GM18526 (cell line): ENCODE results near the gene TRIM17.

Experiments used
- POLR2A ChIP-seq: IDR thresholded peaks from 3 replicates; pipeline ENCODE4 v1.6.1; 2011; ENCODE audit not compliant: insufficient read length; ENCODE audit errors: extremely low read depth

Gene TRIM17

GRCh38 chr1:228430243-228430642, 13.6 kb upstream of the TRIM17 start:
- no peak for TF ChIP-seq POLR2A

- no peak for TF ChIP-seq POLR2A
Observed at GRCh38 chr1:228429698-228430097, 13.0 kb upstream of the TRIM17 start.

GRCh38 chr1:228429007-228429406, 12.3 kb upstream of the TRIM17 start:
- no peak for TF ChIP-seq POLR2A

GRCh38 chr1:228428412-228428811, 11.8 kb upstream of the TRIM17 start:
- TF ChIP-seq POLR2A = no peak

- no peak for TF ChIP-seq POLR2A
Observed at GRCh38 chr1:228426518-228427175, 10.0 kb upstream of the TRIM17 start.

GRCh38 chr1:228424685-228425660, 8.3 kb upstream of the TRIM17 start:
- TF ChIP-seq POLR2A = no peak

GRCh38 chr1:228423404-228424053, 6.9 kb upstream of the TRIM17 start:
- no peak for TF ChIP-seq POLR2A

- TF ChIP-seq POLR2A = no peak
Observed at GRCh38 chr1:228420968-228421826, 4.5 kb upstream of the TRIM17 start.

- no peak for TF ChIP-seq POLR2A
Observed at GRCh38 chr1:228417483-228418203, 982 bp upstream of the TRIM17 start.

GRCh38 chr1:228417061-228417460, 400 bp upstream of the TRIM17 start:
- TF ChIP-seq POLR2A = no peak

- no peak for TF ChIP-seq POLR2A
Observed at GRCh38 chr1:228415853-228416216, 826 bp downstream of the TRIM17 start.

GRCh38 chr1:228415221-228415620, 1.4 kb downstream of the TRIM17 start:
- TF ChIP-seq POLR2A = no peak

GRCh38 chr1:228414511-228415211, 2.0 kb downstream of the TRIM17 start:
- TF ChIP-seq POLR2A = no peak

GRCh38 chr1:228413241-228414010, 3.2 kb downstream of the TRIM17 start:
- no peak for TF ChIP-seq POLR2A
